Stimulated activated CD4-positive, alpha-beta T cell treated with anti-CD3 and anti-CD28 coated beads, Interleukin-15, amount 100 ng/mL, for 1 hour (primary cell): Measurements from ENCODE around the gene PCBD1.
"Not testable (repeated sequence)": the region's sequence is repeated elsewhere in the genome, so short reads cannot be mapped to it uniquely, and the experiment has no call there.

ENCODE experiments used
- DNase-seq, 2 donors: peaks; one replicate each; pipeline ENCODE4 v3.0.0-alpha.2; 2020; ENCODE audit warnings: low read depth in 1 of 2, low spot score in 1 of 2

The PCBD1 gene

DNA sequence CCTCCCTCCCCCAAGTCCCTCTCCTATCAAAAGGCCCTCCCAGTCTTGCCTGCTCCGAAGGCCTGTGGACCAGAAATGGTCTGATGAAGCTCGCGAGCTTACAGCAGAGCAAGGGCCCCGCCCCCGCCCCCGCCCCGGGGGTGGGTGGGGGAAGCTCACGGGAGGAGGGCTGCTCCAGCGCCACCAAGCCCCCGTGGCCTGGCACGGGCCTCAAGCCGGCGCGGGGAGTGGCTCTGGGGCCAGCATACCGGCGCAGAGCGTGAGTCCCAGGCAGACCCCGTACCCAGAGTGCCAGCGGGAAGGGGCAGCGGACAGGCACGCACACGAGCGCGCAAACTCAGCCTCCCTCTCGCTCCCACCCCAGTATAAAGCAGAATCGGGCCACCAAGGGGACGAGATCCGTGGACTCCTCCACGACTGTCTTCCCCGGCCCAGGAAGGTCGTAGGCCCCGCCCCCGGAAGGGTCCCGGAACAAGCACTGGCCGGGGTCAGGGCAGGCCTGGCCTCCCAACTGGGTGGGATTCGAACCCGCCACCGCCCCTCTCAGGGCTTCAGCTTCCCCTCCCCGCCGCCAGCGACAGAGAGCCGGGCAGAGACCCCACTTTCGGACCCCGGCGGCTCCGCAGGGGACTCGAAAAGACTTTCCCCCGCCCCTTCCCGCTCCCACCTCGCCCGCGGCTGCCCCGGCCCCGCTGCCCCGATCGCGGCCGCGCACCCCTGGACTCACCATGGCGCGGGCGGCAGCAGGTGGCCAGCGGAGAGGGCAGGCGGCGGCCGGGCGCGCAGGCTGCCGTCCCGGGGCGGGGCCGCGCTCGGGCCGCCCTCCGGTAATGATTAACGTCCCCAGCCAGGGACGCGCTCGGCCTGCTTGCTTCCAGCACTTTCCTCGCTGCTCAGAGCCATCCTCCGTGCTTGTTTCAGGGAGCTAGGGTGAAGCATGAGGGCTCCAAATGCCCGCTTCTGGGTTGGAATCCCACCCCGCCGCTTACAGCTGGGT, at the start of gene PCBD1:
PCBD1 (minus strand) TSS at position 762 of the 997 bp plus-strand sequence; CDS start at position 730, 32 bp downstream.
- DNase-seq: peak; percentile 44 to 58

DNA sequence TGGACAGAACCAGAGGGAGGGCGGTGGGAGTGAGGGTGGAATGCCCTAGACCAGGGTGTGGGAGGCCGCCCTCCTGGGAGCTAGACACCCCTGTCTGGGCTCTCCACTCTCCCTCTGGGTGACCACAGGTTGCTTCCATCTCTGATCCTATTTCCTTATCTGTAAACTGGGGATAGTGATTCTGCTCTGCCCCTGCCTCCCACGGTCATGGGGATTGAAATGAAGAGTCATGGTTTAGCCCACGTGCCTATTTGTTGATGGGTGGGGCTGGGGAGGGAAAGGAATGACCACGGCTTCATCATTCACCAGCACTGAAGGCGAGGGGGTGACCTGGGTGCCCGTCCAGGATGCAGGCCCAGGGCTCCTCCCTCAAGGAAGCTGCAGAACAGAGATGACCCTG, 49.3 kb upstream of the PCBD1 start:
- no peak for DNase-seq

DNA sequence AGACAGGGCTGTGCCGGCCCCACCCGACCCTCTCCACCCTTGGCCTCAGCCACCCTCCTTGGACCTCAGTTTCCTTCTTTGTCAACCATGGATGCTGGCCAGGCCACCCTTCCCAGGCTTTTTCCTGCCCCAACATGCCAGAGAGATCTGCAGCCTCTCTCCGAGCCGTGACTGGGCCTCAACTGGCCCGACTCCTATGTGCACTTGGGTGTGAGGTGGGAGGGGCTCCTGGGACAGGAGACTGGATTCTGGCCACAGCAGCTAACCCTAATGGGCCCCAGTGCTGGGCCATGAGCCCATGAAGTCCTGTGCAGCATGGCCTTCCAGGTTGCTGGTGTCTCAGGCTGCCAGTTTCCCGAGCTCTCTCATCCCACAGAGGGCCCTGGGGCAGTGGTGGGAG, 47.7 kb upstream of the PCBD1 start:
- DNase-seq: no peak

DNA sequence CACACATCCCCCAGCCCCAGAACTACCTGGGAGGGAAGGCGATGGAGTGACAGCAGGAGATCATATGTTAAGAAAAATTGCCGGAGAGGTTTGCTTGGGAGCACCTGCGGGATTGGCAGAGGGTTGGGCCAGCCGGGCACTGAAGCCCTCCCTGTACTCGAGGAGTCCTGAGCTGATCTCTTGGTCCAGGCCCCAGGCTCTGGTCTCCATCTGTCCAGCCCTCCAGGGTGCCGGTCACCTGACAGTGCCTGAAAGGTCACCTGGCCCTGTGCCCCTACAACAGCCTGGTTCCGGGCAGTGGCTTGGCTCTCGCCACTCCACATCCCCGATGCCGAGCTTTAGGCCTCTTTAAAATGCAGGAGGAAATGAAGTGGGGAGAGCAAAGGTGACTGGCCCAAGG, 47.3 kb upstream of the PCBD1 start:
- no peak for DNase-seq

DNA sequence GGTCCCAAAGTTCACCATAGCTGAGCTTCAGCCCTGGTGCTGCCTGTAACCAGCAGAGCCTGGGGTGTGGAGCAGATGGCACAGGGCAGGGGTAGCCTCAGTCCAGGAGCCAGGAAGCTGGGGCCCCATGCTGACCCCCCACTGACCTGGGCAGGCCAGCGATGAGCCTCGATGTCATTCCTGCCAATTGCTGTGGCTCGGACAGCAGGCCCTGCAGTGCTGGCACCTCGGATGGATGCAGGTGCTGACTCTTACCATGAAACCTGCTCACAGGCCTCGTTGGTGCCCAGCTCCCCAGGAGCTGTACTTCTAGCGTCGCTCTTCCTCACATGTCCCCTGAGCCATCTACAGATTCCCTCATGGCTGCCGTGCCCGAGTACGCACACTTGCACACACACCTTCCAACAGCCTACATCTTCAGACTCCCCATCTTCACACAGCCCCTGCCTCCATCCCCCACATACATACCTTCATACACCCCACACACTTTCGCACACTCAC, 46.8 kb upstream of the PCBD1 start:
- DNase-seq: no peak

DNA sequence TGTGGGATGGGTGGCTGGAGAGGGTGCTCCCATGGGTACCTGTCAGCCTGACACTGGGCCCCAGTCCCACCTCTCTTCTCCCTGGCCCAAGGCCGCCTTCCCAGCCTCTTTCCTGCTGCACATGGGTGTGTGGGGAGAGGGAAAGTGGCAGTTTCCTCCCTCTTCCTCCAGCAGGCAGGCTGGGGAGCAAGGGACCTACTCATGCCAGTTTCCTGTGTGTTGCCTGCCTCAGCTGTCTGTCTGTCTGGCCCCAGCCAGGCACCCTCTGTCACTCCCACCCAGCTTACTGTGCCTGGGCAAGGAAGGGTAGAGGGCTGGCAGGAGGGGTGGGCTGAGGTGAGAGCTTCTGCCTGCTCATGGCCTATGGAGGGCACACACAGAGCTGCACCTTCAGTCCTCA, 46.3 kb upstream of the PCBD1 start:
- DNase-seq: no peak

DNA sequence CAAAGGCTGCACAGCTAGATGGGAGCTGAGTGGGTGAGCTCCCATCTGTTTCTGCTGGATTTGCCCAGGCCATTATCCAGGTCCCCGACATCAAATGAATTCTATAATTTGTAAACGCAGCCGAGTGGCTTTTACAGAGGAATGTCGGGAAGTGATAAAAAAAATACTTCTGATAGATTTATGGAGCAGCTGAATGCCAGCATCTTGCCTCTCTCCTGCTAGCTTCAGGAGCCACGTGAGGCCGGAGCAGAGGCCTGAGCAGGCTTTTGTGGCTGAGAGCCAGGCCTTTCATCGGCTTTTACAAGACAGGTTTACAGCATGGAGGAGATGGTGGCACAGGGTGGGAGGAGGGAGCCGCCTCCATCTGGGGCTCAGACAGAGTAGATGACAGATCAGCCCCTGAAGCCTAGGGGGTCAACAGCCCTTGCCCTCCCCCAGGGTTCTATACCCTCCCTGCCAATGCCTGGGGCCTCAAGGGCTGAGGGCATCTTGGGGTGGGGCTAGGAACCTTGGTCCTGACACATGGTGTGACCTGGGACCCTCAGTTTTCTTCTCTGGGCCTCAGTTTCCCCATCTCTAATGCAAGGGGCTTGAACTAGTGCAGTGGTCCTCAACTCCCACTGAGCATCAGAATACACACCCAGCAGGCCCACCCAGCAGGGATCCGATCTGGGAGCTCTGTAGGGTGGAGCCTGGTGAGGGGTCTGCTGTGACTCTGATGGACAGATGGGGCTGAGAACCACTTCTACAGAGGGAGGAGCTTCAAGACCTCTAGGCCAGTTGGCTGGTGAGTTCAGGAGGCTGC, 44.2 kb upstream of the PCBD1 start:
- DNase-seq: no peak

DNA sequence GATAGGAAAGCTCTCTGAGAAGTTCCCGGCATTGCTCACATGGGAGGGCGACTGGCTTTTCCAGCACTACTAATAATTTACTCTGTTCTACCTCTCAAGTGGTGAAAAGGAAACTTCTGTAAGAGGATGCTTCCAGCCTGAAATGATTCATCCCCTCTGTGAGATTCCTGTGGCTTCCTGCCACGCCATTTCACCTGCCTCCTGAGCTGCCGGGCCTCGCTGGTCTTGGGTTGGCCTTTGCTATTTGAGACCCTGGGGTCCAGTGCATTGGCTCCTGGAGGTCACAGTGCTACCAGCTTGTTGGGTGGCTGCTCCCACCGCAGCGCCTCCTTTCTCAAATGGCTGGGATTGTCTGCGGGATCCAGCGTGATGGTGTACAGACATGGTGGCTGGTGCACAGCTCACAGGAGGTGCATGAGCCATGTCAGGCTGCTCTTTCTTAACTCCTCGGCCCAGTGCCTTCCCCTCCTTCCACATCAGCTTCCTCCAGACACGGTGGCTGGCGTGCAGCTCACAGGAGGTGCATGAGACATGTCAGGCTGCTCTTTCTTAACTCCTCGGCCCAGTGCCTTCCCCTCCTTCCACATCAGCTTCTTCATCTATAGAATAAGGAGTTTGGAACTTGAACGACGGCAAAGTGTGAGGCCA, 42.9 kb upstream of the PCBD1 start:
- DNase-seq: no peak

DNA sequence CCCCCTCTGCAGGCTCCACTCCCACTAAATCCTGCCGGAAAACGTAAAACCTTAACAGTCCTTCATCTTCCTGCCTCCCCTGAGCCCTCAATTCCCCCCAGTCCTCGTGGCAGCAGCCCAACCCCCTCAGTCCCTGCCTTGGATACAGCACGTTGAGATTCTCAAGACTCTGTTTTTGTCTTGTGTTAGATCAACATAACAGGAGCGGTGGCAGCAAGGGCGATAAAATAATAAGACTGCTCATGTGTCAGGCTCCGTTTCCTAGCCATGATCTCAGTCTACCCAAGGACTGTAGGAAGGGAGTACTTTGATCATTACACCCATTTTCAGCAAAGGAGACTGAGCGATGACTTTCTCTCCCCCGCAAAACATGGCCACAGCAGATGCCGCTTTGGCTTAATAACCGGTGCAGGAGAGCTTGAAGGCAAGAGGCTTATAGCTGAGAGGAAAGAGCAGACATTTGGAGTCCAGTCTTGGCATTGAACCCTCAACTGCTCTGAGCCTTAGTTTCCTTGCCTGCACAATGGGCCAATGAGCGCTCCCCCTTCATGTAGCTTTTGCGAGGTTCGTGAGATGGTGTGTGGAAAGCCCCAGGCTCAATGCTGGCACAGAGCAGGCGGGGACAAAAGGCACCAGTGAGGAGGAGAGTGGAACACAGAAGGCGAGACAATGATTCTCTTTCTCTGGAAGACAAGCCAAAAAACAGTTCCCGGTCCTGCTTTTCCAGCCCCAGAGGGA, 42.1 kb upstream of the PCBD1 start:
- DNase-seq: no peak

DNA sequence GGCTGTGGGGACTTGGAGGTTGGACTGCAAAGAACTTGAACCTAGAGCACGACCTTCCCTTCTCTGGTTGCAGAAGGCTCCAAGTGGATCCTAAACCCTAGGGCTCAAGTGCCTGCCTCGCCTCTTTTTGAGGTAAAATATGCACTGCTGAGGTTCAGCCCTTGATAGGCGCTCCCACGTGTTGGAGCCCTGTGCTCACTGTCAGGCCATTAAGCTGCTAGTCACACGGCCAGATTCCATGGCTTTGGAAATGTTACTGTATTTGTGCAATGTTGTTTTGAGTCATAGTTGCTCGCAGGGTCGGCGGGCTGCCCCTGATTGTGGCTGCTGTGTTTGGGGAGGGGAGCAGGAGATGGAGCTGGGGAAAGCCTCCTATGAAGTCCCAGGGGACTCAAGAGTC, 39.8 kb upstream of the PCBD1 start:
- no peak for DNase-seq

DNA sequence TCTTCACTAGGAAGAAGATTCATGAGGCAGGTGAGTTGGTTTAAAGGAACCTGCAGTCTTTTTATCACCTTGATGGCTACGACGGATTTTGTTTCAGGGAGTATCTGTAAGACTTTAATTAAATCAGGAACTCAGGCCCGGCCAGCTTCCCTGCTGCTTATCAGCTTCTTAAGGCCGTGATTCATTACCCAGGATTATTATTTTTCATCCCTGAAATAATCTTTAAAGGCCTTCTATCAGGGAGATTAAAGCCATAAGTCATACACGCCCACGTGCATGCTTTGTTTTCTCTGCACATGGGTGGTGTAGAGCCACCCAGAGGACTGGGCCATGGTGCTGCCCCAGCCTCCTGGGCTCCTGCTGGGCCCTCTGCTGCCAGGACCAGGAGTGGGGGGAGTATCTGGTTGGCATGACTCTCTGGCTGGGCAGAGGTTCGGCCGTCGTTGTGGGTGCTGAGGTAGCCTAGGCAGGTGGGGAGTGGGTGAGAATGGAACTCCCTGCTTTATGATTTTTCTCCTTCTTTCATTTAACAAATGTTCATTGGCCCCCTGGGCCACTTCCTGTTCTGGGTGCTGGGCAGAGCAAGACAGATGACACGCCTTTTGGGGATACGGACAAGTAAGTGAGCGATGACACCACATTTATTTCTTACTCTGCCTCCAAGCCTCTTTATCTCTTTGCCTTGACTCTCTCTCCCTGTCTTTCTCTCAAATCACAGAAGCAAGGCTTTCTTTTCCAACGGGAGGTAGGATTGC, 39.0 kb upstream of the PCBD1 start:
- no peak for DNase-seq

DNA sequence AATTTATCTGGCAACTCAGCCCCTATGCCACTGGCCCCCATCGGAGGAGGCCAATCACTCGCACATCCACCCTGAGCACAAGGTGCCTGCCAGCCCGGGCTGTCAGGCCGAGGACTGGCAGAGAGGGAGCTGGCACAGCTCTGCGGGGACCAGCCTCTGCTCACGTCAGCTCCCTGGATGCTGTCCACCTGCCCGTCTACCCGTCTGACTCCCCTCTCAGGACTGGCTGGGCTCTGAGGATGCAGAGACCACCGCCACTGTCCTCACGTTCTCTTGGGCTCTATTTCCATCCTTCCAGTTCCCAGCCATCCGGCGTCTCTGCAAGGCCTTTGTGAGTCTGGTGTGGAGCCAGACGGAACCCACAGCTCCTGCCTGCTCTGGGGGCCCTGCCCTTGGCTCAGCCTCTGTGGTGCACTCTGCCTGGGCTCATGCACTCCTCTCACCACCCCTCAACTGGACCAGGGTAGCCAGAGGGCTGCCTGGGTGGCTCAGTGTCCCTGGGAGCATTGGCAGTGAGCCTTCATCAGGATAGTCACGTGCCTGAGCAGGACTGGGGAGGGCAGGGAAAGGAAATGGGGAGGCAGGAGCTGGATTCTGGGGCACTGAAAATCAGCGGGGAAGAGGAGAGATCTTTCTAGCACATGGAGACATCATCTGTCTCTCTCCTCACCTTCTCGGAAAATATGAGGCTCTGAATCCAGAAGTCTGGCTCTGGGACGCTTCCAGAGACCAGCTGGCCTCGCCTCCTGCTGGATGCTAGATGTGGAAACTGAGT, 38.0 kb upstream of the PCBD1 start:
- no peak for DNase-seq

DNA sequence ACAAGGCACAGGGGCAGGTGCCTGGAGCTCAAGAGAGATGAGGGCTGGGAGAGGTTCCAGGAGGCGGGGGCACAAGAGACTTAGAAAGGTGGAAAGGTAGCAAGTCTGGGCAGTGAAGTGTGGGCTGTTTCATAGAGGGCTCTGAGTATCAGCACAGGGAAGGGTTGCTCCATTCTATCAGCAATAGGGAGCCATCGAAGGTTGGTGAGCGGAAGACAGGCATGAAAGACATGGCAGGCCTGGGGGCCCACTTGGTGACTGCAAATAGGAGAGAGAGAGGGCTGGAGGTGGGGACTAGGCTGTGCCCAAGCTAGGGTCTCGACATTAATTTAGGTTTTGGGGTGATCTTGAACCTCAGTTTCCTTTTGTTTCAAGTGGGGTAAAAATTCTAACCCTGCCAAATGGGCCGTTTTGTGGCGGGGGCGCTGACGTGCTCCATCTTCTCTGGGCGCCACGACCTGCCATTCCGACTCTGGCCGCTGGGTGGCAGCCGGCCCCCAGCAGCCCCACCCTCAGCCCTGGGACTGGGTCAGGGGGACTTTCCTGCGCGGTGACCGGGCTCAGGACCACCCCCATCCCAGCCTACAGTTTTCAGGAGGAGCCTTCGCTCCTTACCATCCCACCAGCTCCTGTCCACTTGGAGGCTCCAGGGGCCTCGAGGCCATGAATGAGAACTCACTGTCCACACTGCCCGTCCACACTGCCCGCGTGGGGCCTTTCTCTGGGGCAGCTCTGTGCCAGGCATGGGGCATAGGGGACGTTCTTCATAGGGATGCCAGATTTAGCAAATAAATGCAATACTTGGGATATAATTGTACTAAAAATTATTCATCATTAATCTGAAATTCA, 37.2 kb upstream of the PCBD1 start:
- peak in 1 of 2 donors; percentile 46 for DNase-seq

DNA sequence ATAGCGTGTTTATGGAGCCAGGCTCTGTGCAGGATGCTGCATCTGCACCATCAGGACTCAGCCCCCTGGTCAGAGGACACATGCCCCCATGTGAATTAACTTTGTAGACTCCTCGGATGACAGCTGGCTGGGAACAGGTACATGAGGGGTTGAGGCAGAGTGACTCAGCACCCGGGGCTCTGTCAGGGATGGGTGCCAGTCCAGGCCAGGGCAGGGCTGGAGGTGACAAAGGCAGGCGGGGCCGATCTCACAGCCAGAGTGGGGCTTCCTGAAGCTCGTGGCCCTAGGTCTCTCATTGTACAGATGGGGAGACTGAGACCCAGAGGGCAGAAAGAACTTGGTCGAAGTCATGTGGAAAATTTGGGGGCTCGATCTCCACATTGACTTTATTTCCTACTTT, 35.3 kb upstream of the PCBD1 start:
- DNase-seq: no peak

DNA sequence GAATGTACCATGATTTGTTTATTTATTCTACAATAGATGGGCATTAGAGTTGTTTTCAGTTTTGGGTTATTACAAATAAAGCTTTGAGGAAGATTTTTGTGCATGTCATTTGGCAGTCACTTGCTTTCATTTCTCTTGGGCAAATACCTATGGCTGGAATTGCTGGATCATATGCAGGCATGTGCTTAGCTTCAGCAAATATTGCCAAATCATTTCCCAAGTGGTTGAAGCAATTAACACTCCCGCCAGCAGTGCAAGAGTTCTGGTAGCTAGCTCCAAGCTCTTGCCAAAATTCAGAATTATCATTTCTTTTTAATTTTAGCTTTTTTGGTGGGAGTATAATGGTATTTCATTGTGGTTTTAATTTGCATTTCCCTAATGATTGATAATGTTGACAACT, 32.9 kb upstream of the PCBD1 start:
- DNase-seq: no peak

DNA sequence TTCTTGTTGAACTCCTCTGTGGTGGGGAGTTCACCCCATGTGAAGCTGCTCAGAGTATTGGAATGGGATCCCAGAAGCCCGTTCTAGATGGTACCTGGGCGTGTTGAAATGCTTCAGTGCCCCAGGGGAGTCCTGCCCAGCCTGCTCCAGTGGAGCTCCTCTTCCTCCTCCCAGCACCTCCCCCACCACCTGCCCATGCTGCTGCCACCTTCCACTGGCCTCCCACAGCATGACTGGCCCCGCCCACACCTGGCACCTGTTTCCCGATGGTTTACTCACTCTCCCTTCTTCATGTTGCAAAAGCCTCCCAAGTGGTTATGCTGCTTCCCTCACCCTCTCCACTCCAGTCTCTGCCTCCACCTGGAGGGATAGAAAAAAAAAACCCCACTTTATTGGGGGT, 32.2 kb upstream of the PCBD1 start:
- no peak for DNase-seq

DNA sequence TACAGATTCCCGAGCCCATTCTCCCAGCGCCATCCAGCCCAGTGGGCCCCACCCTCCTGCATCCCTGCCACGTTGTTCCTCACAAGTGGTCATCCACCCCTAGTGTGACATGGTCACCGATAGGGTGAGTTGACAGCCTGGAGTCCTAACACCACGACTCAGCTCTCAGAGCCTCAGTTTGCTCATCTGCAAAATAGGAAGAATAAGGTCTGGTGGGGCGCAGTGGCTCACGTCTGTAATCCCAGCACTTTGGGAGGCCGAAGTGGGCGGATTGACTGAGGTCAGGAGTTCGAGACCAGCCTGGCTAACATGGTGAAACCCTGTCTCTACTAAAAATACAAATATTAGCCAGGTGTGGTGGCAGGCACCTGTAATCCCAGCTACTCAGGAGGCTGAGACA, 31.5 kb upstream of the PCBD1 start:
- DNase-seq: not testable (repeated sequence)

DNA sequence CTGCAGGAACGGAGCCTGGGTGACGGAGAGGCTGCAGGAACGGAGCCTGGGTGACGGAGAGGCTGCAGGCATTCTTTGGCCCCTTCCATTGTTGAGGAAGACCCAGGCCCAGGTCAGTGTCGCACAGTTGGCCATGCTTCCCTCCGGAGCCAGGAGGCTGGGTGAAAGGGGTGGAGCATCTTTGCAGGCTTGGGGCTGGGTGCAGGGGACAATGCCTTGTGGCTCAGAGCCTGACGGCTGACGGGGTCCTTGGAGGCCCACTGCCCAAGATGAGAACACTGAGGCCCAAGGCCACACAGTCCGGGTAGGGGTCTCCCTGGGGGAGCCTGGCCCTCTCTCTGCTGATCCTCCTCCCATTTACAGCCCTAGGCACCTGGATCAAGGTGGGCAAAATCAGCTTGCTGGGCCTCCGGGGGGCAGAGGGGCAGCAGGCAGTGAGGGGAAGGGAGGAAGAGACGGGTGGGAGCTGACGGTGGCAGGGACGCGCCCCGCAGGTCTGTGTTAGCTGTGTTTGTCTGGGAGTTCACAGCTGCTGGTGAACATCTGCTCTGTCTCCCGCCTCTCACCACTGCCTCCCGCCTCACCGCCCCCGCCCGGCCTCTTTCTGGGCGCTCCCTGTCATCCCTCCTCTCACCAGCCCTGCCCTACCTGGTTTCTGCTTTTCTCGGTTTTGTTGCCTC, 30.6 kb upstream of the PCBD1 start:
- no peak for DNase-seq
